Muscle layer of duodenum (tissue), 2 donors: ENCODE data around the gene WWP2.
"Not testable (repeated sequence)": the region's sequence is repeated elsewhere in the genome, so short reads cannot be mapped to it uniquely, and the experiment has no call there.

Experiments used
- H3K27ac ChIP-seq: one replicate; pipeline ENCODE4 v1.7.0; 2013; ENCODE audit warnings: mild to moderate bottlenecking, low read length
- H3K27me3 ChIP-seq: one replicate; pipeline ENCODE4 v1.7.0; 2013; ENCODE audit warnings: low read depth, mild to moderate bottlenecking, control low read depth, low read length
- H3K36me3 ChIP-seq, 2 donors: one replicate each; pipeline ENCODE4 v1.7.0; 2013; ENCODE audit warnings: low read length in 2 of 2, control low read depth in 1 of 2, mild to moderate bottlenecking in 1 of 2; ENCODE audit not compliant: insufficient read depth in 2 of 2, control insufficient read depth in 1 of 2
- H3K4me1 ChIP-seq, 2 donors: one replicate each; pipeline ENCODE4 v1.7.0; 2013; ENCODE audit warnings: low read length in 2 of 2, mild to moderate bottlenecking in 2 of 2, control low read depth in 1 of 2, moderate library complexity in 1 of 2; ENCODE audit not compliant: insufficient read depth in 2 of 2, control insufficient read depth in 1 of 2
- H3K4me3 ChIP-seq, 2 donors: one replicate each; pipeline ENCODE4 v1.7.0; 2013; ENCODE audit warnings: low read length in 2 of 2, low read depth in 1 of 2, mild to moderate bottlenecking in 1 of 2
- H3K9me3 ChIP-seq, 2 donors: one replicate each; pipeline ENCODE4 v1.7.0; 2013; ENCODE audit warnings: low read length in 2 of 2, control low read depth in 1 of 2, mild to moderate bottlenecking in 1 of 2; ENCODE audit not compliant: control insufficient read depth in 1 of 2
- donor health status: healthy.

The WWP2 gene

DNA sequence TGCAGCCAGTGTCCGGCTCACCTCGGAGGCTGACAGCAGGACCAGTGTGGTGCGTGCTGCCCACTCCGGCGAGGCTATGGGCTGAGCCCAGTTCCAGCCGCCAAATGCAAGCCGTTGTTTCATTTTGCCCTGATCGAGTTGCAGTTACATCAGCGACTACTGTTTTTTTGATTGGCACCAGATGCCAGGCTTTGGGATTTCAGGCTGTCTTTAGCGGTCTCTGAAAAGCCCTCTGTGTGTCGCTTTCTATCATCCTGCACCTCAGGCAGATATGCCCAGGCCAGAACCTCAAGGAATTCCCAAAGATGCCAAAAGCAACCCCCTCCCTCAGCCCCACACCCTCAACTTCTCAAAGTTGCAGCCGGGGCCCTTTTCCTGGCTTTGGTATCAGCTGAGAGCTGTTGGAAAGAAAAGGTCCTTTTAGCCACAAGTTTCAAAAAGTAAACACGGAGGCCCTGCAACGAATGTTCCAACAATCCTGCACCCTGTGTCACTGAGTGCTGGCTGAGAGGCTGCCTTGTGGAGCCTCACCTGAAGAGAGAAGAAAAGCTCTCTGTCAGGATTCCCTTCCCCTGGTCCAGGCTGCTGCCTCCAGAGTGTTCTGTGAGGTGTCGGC, 58.9 kb downstream of the WWP2 start:
- peak overlapping the region in 1 of 2 donors; percentile 21 for H3K4me3 ChIP-seq
- H3K9me3 ChIP-seq, result no peaks in the 10 kb centered on the region
- H3K27me3 ChIP-seq, result no peaks in the 10 kb centered on the region
- H3K4me1 ChIP-seq, result peaks cover 0 to 8% of the 10 kb centered on the region in 2 donors
- peaks cover 0 to 4% of the 10 kb centered on the region in 2 donors for H3K36me3 ChIP-seq
- H3K27ac ChIP-seq, result no peak overlapping the region

DNA sequence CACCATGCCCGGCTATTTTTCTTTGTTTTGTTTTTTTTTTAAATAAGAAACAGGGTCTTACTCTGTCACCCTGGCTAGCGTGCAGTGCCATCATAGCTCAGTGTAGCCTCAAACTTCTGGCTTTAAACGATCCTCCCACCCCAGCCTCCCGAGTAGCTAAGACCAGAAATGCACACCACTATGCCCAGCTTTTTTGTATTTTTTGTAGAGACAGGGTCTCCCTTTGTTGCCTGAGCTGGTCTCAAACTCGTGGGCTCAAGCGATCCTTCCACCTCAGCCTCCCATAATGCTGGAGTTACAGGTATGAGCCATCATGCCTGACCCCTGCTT, 59.7 kb downstream of the WWP2 start:
- H3K4me3 ChIP-seq, result no peak overlapping the region
- peaks cover 0 to 8% of the 10 kb centered on the region in 2 donors for H3K4me1 ChIP-seq
- no peak overlapping the region for H3K27ac ChIP-seq
- peaks cover 0 to 4% of the 10 kb centered on the region in 2 donors for H3K36me3 ChIP-seq
- no peaks in the 10 kb centered on the region for H3K9me3 ChIP-seq
- no peaks in the 10 kb centered on the region for H3K27me3 ChIP-seq

DNA sequence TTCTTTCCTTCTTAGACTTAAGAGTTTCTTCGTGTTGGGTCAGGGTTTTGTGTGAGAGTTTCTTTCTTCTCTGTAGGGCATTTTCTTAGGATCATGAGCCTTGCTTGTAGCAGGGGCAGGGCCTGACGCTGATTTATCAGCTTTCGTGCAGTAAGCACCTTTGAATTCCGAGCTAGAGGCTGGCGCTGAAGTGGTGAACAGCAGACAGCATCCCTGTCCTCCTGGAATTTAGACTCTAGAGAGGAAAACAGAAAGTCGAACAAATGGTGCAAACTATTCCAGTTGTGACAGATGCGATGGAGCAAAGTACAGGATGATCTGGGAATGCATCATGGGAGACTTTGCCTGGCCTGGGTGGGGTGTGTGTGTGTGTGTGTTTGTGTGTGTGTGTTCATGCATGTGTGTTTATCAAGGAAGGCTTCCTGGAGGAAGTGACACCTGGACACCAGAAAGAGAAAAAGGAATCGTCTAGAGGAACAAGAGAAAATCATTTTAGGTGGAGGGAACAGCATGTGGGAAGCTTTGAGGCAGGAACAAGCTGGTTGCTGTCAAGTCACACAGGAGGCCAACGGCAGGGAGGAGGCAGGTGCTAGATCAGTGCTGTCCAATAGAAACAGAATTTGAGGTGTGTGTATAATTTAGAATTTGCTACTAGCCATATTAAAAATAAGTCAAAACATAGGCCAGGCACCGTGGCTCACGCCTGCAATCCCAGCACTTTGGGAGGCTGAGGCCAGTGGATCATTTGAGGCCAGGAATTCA, 60.2 kb downstream of the WWP2 start:
- Histone ChIP-seq H3K4me1 (peaks cover 0 to 8% of the 10 kb centered on the region in 2 donors), H3K4me3 (no peak overlapping the region), H3K27me3 (no peaks in the 10 kb centered on the region), H3K36me3 (peaks cover 0 to 4% of the 10 kb centered on the region in 2 donors), H3K9me3 (no peaks in the 10 kb centered on the region), H3K27ac (no peak overlapping the region)

DNA sequence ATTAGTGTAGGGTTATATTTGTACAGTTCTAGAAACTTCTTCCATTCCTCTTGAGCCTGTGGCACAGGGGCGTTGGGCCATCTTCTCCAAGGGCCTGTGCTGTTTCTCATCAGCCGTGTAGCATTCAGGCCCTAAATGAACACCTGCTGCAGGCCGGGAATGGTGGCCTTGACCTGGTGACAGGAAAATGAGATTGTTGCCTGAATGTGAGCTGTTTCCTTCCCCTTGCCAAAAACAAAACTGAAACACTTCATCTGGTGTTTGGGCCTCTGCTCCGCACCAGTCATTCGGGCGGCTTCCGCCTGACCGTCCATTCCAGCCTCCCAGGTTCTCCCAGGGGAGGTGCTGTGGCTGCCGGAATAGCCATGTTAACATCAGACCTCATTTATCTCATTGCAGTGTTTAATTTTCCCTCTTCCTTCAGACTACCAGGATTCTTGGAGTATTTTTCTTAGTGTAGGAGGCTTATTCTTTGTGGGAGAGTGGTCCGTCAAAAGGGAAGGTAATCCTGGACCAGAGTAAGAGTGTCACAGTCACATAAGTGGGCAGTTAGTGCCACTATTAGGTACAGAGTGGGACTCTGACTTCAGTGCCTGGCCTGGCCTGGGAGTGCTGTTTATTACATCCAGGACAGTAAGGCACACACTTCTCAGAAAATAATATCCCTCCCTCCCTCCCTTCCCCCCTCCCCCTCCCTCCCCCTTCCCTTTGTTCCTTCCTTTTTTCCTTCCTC, 61.9 kb downstream of the WWP2 start:
- H3K36me3 ChIP-seq, result no peaks in the 10 kb centered on the region
- H3K27me3 ChIP-seq, result no peaks in the 10 kb centered on the region
- peaks cover 0 to 8% of the 10 kb centered on the region in 2 donors for H3K4me1 ChIP-seq
- H3K27ac ChIP-seq, result peak overlapping the region; percentile 74
- no peaks in the 10 kb centered on the region for H3K9me3 ChIP-seq
- H3K4me3 ChIP-seq, result no peak overlapping the region

DNA sequence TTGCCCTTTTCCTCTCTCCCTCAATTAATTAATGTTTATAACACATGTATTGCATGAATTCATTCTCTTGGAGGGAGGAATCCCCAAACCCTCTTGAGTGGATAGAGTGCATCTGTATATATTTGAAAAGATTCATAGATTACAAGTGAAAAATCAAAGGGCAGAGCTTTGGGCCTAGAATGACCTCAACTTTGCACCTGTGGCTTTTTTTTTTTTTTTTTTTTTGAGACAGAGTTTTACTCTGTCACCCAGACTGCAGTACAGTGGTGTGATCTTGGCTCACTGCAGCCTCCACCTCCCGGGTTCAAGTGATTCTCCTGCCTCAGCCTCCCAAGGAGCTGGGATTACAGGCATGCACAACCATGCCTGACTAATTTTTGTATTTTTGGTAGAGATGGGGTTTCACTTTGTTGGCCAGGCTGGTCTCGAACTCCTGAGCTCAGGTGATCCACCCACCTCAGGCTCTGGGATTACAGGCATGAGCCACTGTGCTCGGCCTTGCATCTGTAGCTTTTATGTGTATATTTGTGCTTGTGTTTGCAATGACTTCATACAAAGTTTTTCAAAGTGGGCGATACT, 62.5 kb downstream of the WWP2 start:
- not testable (repeated sequence) for H3K27me3 ChIP-seq, H3K4me1 ChIP-seq, H3K4me3 ChIP-seq, H3K9me3 ChIP-seq, H3K27ac ChIP-seq, H3K36me3 ChIP-seq

DNA sequence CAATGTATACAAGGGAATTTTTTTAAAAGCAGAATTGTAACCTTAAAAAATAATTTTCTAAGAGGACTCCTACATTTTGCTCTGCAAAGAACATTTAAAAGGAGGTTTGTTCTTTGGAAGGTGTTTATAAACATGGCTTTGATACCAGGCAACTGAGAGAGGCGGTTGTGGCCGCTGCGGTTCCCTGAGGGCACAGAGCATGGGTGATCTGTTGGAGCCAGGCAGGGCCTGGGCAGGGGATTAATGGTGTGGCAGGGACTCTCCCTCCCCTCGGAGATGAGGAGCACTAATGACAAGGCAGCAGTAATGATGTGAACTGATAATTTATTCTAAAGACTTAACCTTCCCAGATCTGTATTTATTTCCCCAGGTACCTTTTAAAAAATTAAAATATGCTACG, 65.4 kb downstream of the WWP2 start:
- H3K4me1 ChIP-seq, result peaks cover 3 to 15% of the 10 kb centered on the region in 2 donors
- no peaks in the 10 kb centered on the region for H3K9me3 ChIP-seq
- no peak overlapping the region for H3K27ac ChIP-seq
- H3K27me3 ChIP-seq, result no peaks in the 10 kb centered on the region
- H3K4me3 ChIP-seq, result no peak overlapping the region
- H3K36me3 ChIP-seq, result no peaks in the 10 kb centered on the region

DNA sequence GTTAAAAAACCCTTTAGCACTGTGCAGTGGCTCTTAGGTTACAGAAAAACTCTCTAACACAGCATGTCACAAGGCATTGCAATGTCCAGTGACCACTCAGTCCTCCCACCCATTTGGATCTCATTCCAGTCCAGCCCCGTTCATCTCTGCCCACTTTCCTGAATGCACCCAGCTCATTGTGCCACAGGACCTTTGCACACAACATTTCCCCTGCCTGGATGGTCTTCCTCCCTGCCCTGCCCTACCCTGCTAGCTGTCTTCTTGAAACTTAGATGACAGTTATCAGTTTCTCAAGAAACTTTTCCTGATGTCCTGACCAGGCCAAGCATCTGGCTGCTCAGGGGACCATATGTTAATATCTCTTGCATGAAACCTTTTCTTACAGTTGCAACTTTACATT, 67.2 kb downstream of the WWP2 start:
- no peaks in the 10 kb centered on the region for H3K27me3 ChIP-seq
- no peaks in the 10 kb centered on the region for H3K36me3 ChIP-seq
- no peak overlapping the region for H3K4me3 ChIP-seq
- no peak overlapping the region for H3K27ac ChIP-seq
- H3K9me3 ChIP-seq, result no peaks in the 10 kb centered on the region
- peaks cover 3 to 22% of the 10 kb centered on the region in 2 donors for H3K4me1 ChIP-seq

DNA sequence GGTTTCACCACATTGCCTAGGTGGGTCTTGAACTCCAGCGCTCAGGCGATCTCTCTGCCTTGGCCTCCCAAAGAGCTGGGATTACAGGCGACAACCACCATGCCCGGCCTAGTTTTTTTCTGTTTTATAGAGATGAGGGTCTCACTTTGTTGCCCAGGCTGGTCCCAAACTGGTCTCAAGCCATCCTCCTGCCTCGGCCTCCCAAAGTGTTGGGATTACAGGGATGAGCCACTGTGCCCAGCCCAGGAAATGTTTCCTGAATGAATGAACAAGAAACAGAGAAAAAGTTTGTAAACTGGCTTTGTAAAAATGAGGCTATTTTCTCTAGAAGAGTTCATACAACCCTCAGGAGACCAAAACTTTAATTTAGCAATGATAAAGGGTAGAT, 68.0 kb downstream of the WWP2 start:
- Histone ChIP-seq H3K4me3 (no peak overlapping the region), H3K27ac (peak overlapping the region; percentile 3), H3K27me3 (no peaks in the 10 kb centered on the region), H3K4me1 (peaks cover 3 to 22% of the 10 kb centered on the region in 2 donors), H3K9me3 (no peaks in the 10 kb centered on the region), H3K36me3 (no peaks in the 10 kb centered on the region)

DNA sequence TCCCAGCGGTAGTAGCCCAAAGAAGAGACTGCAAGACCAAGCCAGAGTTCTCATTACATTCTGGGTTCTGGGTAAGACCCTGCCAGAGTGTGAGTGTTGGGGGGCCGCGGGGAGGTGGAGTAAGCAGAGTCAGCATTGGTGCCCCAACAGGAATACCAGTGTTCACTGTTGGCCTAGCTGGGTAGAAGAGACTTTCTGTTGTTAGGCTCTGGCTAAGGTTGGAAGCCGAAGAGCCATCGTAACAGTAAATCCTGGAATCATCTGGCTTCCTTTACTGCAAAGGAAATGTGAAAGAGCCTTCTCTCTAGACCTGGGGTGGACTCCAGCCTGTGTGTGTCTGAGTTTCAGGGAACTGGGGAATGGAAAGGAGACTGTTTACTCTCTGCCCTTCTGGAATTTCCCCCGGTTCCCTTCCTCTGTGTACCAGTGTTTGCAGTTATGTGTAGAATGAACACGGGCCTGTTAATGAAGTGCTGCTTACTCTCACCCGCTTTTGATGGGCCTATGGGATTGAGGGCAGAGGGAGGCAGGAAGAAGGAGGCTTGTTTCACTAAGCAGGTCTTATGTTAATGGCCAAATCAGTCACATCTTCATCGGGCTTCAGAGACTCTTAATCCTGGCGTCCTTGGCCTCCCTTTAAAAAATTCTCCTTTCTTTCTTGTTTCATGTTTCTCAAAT, 68.5 kb downstream of the WWP2 start:
- no peaks in the 10 kb centered on the region for H3K36me3 ChIP-seq
- no peak overlapping the region for H3K4me3 ChIP-seq
- H3K27ac ChIP-seq, result peak overlapping the region; percentile 3
- no peaks in the 10 kb centered on the region for H3K9me3 ChIP-seq
- H3K27me3 ChIP-seq, result no peaks in the 10 kb centered on the region
- H3K4me1 ChIP-seq, result peaks cover 3 to 22% of the 10 kb centered on the region in 2 donors

DNA sequence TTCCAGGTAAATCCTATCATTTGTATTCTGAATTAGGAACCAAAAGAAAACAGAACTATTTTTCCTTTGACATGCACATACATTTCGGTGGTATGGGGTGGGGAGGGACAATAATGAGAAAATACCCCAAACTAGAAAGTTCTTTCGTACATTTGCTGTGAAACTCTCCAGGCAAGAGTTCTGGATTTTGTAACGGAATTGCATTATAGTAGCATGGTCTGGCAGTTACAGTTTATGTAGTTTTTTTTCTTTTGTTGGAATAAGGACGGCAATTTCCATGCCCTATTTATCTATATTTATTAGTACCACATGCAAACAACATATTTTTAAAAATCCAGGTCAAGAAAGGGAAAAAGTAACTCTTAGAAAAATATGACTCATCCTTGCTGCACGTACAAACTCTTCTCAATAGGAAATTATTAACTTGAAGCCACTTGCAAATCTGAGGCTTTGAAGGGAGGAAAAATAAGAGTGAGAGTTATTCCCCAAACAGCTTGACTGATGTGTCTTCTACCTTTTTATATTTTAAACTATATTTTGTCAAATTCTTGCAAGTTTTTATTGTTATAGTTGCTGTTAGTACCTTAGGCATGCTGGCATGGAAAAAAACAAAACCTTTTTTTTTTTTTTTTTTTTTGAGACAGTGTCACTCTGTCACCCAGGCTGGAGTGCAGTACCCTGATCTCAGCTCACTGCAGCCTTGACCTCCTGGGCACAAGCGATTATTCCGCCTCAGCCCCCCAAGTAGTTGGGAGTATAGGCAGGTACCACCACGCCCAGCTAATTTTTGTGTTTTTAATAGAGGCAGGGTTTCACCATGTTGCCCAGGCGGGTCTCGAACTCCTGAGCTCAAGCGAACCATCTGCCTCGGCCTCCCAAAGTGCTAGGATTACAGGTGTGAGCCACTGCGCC, 69.3 kb downstream of the WWP2 start:
- H3K27ac ChIP-seq, result peak overlapping the region; percentile 3
- no peak overlapping the region for H3K4me3 ChIP-seq
- H3K9me3 ChIP-seq, result no peaks in the 10 kb centered on the region
- H3K4me1 ChIP-seq, result peaks cover 3 to 22% of the 10 kb centered on the region in 2 donors
- no peaks in the 10 kb centered on the region for H3K27me3 ChIP-seq
- no peaks in the 10 kb centered on the region for H3K36me3 ChIP-seq
